HG02885 (cell line): Measurements from ENCODE around the gene R3HDM2.

Experiments used
- ATAC-seq: cut with Tn5 transposase; IDR thresholded peaks from one replicate; pipeline ENCODE4 v1.9.1; 2021; ENCODE audit warnings: mild to moderate bottlenecking; ENCODE audit not compliant: unreplicated experiment, poor library complexity

Gene R3HDM2

DNA sequence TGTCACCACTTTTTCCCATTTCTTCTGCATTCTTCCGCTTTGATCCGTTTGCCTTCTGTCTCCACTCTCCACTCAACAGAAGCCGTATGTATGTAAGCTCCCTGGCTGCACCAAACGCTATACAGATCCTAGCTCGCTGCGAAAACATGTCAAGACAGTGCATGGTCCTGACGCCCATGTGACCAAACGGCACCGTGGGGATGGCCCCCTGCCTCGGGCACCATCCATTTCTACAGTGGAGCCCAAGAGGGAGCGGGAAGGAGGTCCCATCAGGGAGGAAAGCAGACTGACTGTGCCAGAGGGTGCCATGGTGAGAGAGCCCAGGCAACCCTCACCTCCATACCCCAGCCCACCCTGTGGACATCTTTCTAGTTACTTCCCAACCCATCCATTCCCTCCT lies 37.1 kb upstream of the R3HDM2 start:
- ATAC-seq = no peak

- no peak for ATAC-seq
Measured at GRCh38 chr12:57467212-57467874, 36.5 kb upstream of the R3HDM2 start.

DNA sequence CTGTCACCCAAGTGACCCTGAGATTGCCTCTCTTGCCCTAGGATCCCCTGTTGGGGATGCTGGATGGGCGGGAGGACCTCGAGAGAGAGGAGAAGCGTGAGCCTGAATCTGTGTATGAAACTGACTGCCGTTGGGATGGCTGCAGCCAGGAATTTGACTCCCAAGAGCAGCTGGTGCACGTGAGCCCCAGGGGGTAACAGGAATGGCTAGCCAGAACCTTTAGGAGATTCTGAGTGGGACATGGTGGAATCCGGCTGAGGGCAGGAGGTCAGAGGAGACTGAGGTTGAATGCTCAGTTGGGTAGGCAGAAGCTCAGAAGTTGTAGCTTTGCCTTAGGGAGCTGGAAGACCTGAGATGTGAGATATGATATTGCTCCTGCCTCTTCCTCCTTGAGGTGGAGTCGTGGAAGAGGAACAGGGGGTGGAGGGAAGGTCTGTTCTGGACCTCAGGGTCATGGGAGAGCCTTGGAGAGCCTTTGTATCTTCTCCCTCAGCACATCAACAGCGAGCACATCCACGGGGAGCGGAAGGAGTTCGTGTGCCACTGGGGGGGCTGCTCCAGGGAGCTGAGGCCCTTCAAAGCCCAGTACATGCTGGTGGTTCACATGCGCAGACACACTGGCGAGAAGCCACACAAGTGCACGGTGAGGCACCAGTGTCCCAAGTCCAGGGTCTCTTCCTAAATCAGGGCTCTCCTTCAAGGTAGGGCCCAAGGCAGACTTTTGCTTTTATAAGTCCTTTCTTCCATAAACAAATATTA lies 35.1 kb upstream of the R3HDM2 start:
- no peak for ATAC-seq

DNA sequence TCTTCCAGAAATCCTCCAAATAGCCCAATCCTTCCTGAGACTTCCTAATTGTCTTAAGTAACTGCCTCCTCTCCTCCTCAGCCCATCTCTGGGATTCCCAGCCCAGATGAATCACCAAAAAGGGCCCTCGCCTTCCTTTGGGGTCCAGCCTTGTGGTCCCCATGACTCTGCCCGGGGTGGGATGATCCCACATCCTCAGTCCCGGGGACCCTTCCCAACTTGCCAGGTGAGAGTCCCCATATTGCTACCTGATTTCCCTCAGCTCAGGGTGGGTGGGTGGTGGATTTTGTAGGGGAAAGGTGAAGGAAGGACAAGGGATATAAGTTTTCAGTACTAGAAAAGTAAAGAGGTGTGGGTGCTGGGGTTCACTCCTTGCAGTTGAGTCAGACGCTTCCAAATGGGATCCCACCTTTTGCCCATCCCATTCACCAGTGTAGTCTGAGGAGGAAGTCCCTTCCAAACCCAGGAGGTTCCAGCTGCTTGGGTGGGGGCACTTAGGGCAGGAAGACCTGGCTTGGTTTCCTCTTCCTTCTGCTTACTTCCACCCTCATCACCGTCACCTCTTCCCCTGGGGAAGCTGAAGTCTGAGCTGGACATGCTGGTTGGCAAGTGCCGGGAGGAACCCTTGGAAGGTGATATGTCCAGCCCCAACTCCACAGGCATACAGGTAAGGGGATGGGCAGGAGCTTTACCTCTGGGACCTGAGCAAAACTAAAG lies 34.3 kb upstream of the R3HDM2 start:
- no peak for ATAC-seq

GRCh38 chr12:57464569-57464968 lies 33.7 kb upstream of the R3HDM2 start:
- ATAC-seq = no peak

- no peak for ATAC-seq
Measured at GRCh38 chr12:57462912-57463253, 32.0 kb upstream of the R3HDM2 start.

- peak; percentile 74 for ATAC-seq
Measured at GRCh38 chr12:57462251-57462911, 31.5 kb upstream of the R3HDM2 start.

DNA sequence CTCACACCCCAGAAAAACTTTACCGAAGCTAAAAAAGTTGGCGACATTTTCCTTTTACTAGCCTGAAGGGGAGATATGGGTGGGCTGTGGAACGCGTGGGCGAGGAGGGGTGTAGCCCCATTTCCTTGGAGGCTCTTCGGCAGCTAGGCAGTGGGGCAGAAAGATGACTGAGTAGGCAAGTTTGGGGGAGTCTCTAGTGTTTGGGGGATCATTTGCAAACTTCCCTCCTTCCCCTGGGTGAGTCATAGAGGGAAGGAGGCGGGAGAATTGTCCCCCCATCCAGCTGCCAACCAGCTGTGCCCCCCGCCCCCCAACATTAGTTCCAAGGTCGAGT lies 31.0 kb upstream of the R3HDM2 start:
- no peak for ATAC-seq

DNA sequence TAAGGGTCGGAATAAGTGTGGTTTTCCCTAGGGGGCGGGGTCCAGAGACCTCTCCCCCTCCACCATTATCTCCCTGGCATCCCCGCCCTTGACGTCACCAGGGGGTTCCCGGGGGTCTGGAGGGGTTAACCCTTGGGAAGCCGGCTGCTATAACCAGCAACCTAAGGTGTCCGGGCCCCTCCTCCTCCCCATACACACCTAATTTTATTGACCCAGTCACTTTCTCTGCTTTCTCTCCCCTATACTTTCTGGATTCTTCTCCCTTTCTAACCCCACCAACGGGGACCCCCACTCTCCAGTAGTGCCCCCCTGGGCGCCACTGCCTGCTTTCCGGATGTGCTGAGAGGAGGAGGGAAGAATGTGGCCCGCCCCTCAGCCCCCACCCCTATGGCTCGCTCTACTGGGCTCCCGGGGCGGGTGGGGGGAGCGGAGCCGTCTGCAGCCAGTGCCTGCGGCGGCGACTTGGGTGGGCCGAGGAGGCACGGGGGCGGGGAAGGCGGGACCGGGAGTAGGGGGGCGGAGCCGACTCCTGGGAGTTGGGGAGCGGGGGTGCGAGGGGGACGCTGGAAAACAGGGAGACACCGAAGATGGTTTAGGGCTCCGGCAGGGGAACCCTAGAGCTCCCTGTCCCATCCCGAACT lies 30.6 kb upstream of the R3HDM2 start:
- no peak for ATAC-seq

DNA sequence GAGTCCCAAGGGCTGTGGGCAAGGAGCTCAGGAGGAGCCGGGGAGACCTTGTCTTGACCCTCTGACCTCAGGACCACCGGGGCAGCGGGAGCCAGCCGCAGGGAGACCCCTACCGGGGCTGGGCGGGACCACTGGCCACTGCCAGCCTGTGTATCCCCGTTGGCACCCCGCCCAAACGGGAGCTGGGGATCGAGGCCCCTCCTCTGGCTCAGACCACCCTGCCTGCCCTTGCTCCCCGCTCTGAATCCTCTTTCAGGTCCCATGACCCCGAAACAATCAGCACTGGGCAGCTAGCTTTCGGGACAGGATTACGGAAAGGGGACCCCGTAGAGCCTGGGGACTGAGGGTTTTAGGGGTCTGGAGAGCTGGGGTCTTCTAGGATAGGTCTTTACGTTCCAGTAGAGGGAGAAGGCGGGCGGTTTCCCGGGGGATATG lies 30.0 kb upstream of the R3HDM2 start:
- ATAC-seq = no peak

- no peak for ATAC-seq
Measured at GRCh38 chr12:57460468-57460784, 29.6 kb upstream of the R3HDM2 start.

DNA sequence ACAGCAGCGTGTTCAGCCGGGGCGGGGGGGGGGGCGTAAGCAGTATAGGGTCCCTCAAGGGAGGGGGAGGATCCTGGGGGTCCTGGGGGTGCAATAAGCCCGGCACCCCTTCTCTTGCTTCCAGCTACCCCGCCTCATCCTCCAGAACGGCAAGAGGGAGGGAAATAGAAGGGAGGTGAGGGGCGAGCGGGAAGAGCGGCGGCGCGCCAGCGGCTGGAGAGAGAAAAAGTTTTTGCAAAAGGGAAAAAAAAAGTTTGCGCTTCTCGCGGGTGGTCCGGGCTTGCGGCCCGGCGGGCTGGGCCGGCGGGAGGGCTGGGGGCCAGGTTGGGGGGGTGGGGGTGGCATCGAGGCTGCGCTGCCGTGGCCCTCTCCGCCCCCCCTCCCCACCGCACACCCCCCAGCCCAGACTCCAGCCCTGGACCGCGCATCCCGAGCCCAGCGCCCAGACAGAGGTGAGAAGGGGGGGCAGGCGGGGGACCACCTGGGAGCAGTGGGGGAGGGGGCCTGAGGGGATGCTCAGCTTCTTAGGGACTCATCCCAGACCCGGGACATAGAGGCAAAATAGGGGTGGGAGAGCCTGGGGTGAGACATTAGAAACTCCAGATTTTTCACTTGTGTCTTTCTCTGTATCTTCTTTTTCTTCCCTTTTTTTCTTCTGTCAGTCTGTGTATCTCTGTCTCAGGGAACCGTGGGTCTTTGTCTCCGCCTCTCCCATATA lies 29.1 kb upstream of the R3HDM2 start, which contains the start of gene GLI1:
Gene GLI1 (plus strand): TSS at position 36 of the 718 bp plus-strand sequence. CDS start 3,907 bp downstream, outside the sequence.
- ATAC-seq = no peak

DNA sequence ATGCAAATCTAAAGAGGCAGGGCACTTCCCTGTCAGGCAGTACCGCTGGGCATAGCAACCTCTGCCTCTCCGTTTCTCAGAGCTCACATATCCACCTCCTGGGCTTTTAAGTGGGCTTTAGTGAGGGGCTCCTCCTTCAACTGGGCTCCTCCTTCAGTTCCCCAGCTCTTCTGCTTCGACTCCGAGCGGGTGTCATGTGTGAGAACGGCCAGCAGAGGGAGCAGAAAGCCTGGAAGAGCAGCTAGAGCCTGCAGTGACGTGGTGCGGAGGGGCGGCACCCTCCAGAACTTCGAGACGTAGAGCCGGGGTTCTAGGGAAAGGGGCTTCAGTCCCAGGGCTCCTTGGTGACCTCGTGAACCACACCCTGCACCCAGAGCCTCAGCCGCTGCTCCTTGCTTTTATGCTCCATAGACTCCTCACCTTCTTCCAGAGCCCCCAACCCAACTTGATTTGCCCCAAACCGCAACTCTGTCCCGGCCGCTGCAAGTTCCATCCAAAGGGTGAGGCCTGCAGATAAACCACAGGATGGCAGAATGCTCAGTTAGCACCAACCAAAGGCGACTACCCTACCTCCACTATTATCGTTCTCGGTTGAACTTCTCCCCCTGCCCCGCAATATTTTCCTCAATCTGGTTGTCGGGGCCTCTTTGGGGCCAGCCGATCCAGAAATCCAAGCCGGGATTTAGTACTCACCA lies 28.4 kb upstream of the R3HDM2 start:
- peak; percentile 60 for ATAC-seq

GRCh38 chr12:57458665-57459054 lies 27.8 kb upstream of the R3HDM2 start:
- ATAC-seq = no peak

- ATAC-seq = no peak
Measured at GRCh38 chr12:57456737-57457490, 26.1 kb upstream of the R3HDM2 start.

GRCh38 chr12:57456145-57456700 lies 25.4 kb upstream of the R3HDM2 start:
- ATAC-seq = no peak

GRCh38 chr12:57455374-57456144 lies 24.7 kb upstream of the R3HDM2 start:
- no peak for ATAC-seq
